ENCODE measurements around the gene TNXB. TPM values are rescaled to one million over a fixed set of nuclear protein-coding genes. Genes with fewer than 3 reads are reported as not detected.
"Not testable (repeated sequence)": the region's sequence is repeated elsewhere in the genome, so short reads cannot be mapped to it uniquely, and the experiment has no call there.

TNXB gene
- total and polyA plus RNA-seq, 7 experiments from 2014 or later = 0.43 to 17.2 (median 12.5) TPM; not detected in 1

GRCh38 chr6:32102255-32102654 lies 6.9 kb downstream of the TNXB start:
- no peaks in the 10 kb centered on the region for H3K36me3 ChIP-seq (ENCODE audit: control insufficient read depth in 2 of 3, insufficient read depth in 3 of 3, low read length in 3 of 3)
- Mint-ChIP-seq H3K27ac (no peak overlapping the region), H3K4me1 (peaks cover 0 to 8% (median 4%) of the 10 kb centered on the region in 7 donors), H3K36me3 (no peaks in the 10 kb centered on the region), H3K27me3 (peaks cover 15 to 50% (median 22%) of the 10 kb centered on the region in 5 donors), H3K9me3 (peaks cover 0 to 3% (median 0%) of the 10 kb centered on the region in 11 donors), H3K4me3 (no peak overlapping the region)
- H3K27ac ChIP-seq (ENCODE audit: low read depth, low read length) = no peak overlapping the region
- H3K4me1 ChIP-seq (ENCODE audit: control insufficient read depth in 2 of 2, insufficient read depth in 2 of 2, low read length in 2 of 2) = no peaks in the 10 kb centered on the region
- H3K9me3 ChIP-seq (ENCODE audit: control insufficient read depth in 2 of 3, low read length in 3 of 3) = no peaks in the 10 kb centered on the region
- no peak for ATAC-seq
- ChIA-PET CTCF (interaction anchor here (0.7 kb wide), 1 partner anchor 313 kb away, joined by 3 read pairs; no protein-coding TSS in a partner anchor), POLR2A (no interaction called here)
- DNase-seq = no peak
- H3K27me3 ChIP-seq (ENCODE audit: control insufficient read depth in 2 of 2, insufficient read depth in 2 of 2, low read length in 2 of 2) = no peaks in the 10 kb centered on the region
- no peak overlapping the region for H3K4me3 ChIP-seq (ENCODE audit: low read length)
- intact Hi-C loops (cut with micrococcal nuclease) = no loop called here

GRCh38 chr6:32100251-32100650 lies 8.9 kb downstream of the TNXB start:
- H3K36me3 Mint-ChIP-seq; H3K27ac ChIP-seq (ENCODE audit: low read depth, low read length); H3K27me3 ChIP-seq (ENCODE audit: control insufficient read depth in 2 of 2, insufficient read depth in 2 of 2, low read length in 2 of 2); H3K4me1 ChIP-seq (ENCODE audit: control insufficient read depth in 2 of 2, insufficient read depth in 2 of 2, low read length in 2 of 2); H3K27ac Mint-ChIP-seq; H3K9me3 ChIP-seq (ENCODE audit: control insufficient read depth in 2 of 3, low read length in 3 of 3); H3K4me1 Mint-ChIP-seq; DNase-seq; ATAC-seq; H3K4me3 Mint-ChIP-seq; H3K9me3 Mint-ChIP-seq; intact Hi-C loops (cut with micrococcal nuclease); H3K36me3 ChIP-seq (ENCODE audit: control insufficient read depth in 2 of 3, insufficient read depth in 3 of 3, low read length in 3 of 3); H3K4me3 ChIP-seq (ENCODE audit: low read length); CTCF ChIA-PET: not testable (repeated sequence)
- POLR2A ChIA-PET = interaction anchor here (1.1 kb wide), 1 partner anchor 141 kb away, joined by 4 read pairs; the partner anchor contains the start of gene SKIC2
- peaks cover 15 to 53% (median 32%) of the 10 kb centered on the region in 5 donors for H3K27me3 Mint-ChIP-seq

- CTCF ChIA-PET = no interaction called here
Measured at GRCh38 chr6:32097364-32097763, 11.8 kb downstream of the TNXB start.

GRCh38 chr6:32096394-32097258 lies 12.5 kb downstream of the TNXB start:
- H3K27me3 Mint-ChIP-seq = peaks cover 19 to 57% (median 52%) of the 10 kb centered on the region in 5 donors
- ATAC-seq (peak; percentile 16), DNase-seq (no peak)
- H3K27me3 ChIP-seq (ENCODE audit: control insufficient read depth in 2 of 2, insufficient read depth in 2 of 2, low read length in 2 of 2) = peaks cover 0 to 5% of the 10 kb centered on the region in 2 donors
- peaks cover 0 to 7% of the 10 kb centered on the region in 2 donors for H3K4me1 ChIP-seq (ENCODE audit: control insufficient read depth in 2 of 2, insufficient read depth in 2 of 2, low read length in 2 of 2)
- CTCF ChIA-PET = no interaction called here
- no peak overlapping the region for H3K4me3 ChIP-seq (ENCODE audit: low read length)
- no peaks in the 10 kb centered on the region for H3K36me3 ChIP-seq (ENCODE audit: control insufficient read depth in 2 of 3, insufficient read depth in 3 of 3, low read length in 3 of 3)
- POLR2A ChIA-PET = no interaction called here
- peak overlapping the region in 6 of 10 donors; percentile 21 to 70 (median 52) for H3K4me3 Mint-ChIP-seq
- H3K27ac ChIP-seq (ENCODE audit: low read depth, low read length) = no peak overlapping the region
- peaks cover 0 to 5% (median 4%) of the 10 kb centered on the region in 5 donors for H3K36me3 Mint-ChIP-seq
- H3K4me1 Mint-ChIP-seq = peaks cover 0 to 3% (median 0%) of the 10 kb centered on the region in 7 donors
- intact Hi-C loops (cut with micrococcal nuclease) = no loop called here
- H3K27ac Mint-ChIP-seq = no peak overlapping the region
- peaks cover 0 to 3% (median 0%) of the 10 kb centered on the region in 11 donors for H3K9me3 Mint-ChIP-seq
- H3K9me3 ChIP-seq (ENCODE audit: control insufficient read depth in 2 of 3, low read length in 3 of 3) = no peaks in the 10 kb centered on the region

More at GRCh38 chr6:32097364-32097763, 11.8 kb downstream of the TNXB start:
- no peaks in the 10 kb centered on the region for H3K36me3 ChIP-seq (ENCODE audit: control insufficient read depth in 2 of 3, insufficient read depth in 3 of 3, low read length in 3 of 3)
- POLR2A ChIA-PET = no interaction called here
- peaks cover 0 to 5% of the 10 kb centered on the region in 2 donors for H3K27me3 ChIP-seq (ENCODE audit: control insufficient read depth in 2 of 2, insufficient read depth in 2 of 2, low read length in 2 of 2)
- H3K4me3 Mint-ChIP-seq = peak overlapping the region in 2 of 10 donors; percentile 51 to 70
- H3K27ac ChIP-seq (ENCODE audit: low read depth, low read length) = no peak overlapping the region
- no peak overlapping the region for H3K27ac Mint-ChIP-seq
- ATAC-seq (no peak), DNase-seq (no peak)
- H3K4me1 ChIP-seq (ENCODE audit: control insufficient read depth in 2 of 2, insufficient read depth in 2 of 2, low read length in 2 of 2) = peaks cover 0 to 7% of the 10 kb centered on the region in 2 donors
- peaks cover 0 to 3% (median 0%) of the 10 kb centered on the region in 7 donors for H3K4me1 Mint-ChIP-seq
- H3K9me3 ChIP-seq (ENCODE audit: control insufficient read depth in 2 of 3, low read length in 3 of 3) = no peaks in the 10 kb centered on the region
- H3K9me3 Mint-ChIP-seq = peaks cover 0 to 3% (median 0%) of the 10 kb centered on the region in 11 donors
- peaks cover 19 to 54% (median 48%) of the 10 kb centered on the region in 5 donors for H3K27me3 Mint-ChIP-seq
- no peak overlapping the region for H3K4me3 ChIP-seq (ENCODE audit: low read length)
- H3K36me3 Mint-ChIP-seq = peaks cover 0 to 5% (median under 1%) of the 10 kb centered on the region in 5 donors
- intact Hi-C loops (cut with micrococcal nuclease) = no loop called here

GRCh38 chr6:32096087-32096393 lies 13.1 kb downstream of the TNXB start:
- Mint-ChIP-seq H3K36me3 (peaks cover 0 to 5% (median 4%) of the 10 kb centered on the region in 5 donors), H3K27me3 (peaks cover 19 to 57% (median 50%) of the 10 kb centered on the region in 5 donors), H3K9me3 (peaks cover 0 to 3% (median 0%) of the 10 kb centered on the region in 11 donors), H3K4me1 (peaks cover 0 to 3% (median 0%) of the 10 kb centered on the region in 7 donors), H3K27ac (no peak overlapping the region), H3K4me3 (peak overlapping the region in 7 of 10 donors; percentile 4 to 70 (median 59))
- Histone ChIP-seq H3K27me3 (ENCODE audit: control insufficient read depth in 2 of 2, insufficient read depth in 2 of 2, low read length in 2 of 2) (peaks cover 0 to 5% of the 10 kb centered on the region in 2 donors), H3K4me3 (ENCODE audit: low read length) (no peak overlapping the region), H3K36me3 (ENCODE audit: control insufficient read depth in 2 of 3, insufficient read depth in 3 of 3, low read length in 3 of 3) (no peaks in the 10 kb centered on the region), H3K27ac (ENCODE audit: low read depth, low read length) (no peak overlapping the region), H3K9me3 (ENCODE audit: control insufficient read depth in 2 of 3, low read length in 3 of 3) (no peaks in the 10 kb centered on the region), H3K4me1 (ENCODE audit: control insufficient read depth in 2 of 2, insufficient read depth in 2 of 2, low read length in 2 of 2) (peaks cover 0 to 7% of the 10 kb centered on the region in 2 donors)
- DNase-seq (no peak), ATAC-seq (no peak)
- intact Hi-C loops (cut with micrococcal nuclease) = no loop called here
- POLR2A ChIA-PET = no interaction called here
- CTCF ChIA-PET = no interaction called here

GRCh38 chr6:32095338-32096086 lies 13.6 kb downstream of the TNXB start:
- no peaks in the 10 kb centered on the region for H3K9me3 ChIP-seq (ENCODE audit: control insufficient read depth in 2 of 3, low read length in 3 of 3)
- H3K4me1 ChIP-seq (ENCODE audit: control insufficient read depth in 2 of 2, insufficient read depth in 2 of 2, low read length in 2 of 2) = peaks cover 0 to 7% of the 10 kb centered on the region in 2 donors
- H3K27me3 ChIP-seq (ENCODE audit: control insufficient read depth in 2 of 2, insufficient read depth in 2 of 2, low read length in 2 of 2) = peaks cover 0 to 5% of the 10 kb centered on the region in 2 donors
- H3K9me3 Mint-ChIP-seq = peaks cover 0 to 3% (median 0%) of the 10 kb centered on the region in 11 donors
- peak overlapping the region in 6 of 10 donors; percentile 4 to 70 (median 59) for H3K4me3 Mint-ChIP-seq
- POLR2A ChIA-PET = no interaction called here
- intact Hi-C loops (cut with micrococcal nuclease) = no loop called here
- CTCF ChIA-PET = no interaction called here
- DNase-seq = no peak
- no peaks in the 10 kb centered on the region for H3K36me3 ChIP-seq (ENCODE audit: control insufficient read depth in 2 of 3, insufficient read depth in 3 of 3, low read length in 3 of 3)
- H3K27ac Mint-ChIP-seq = no peak overlapping the region
- no peak overlapping the region for H3K4me3 ChIP-seq (ENCODE audit: low read length)
- peaks cover 19 to 62% (median 50%) of the 10 kb centered on the region in 5 donors for H3K27me3 Mint-ChIP-seq
- peaks cover 0 to 5% (median 4%) of the 10 kb centered on the region in 5 donors for H3K36me3 Mint-ChIP-seq
- H3K27ac ChIP-seq (ENCODE audit: low read depth, low read length) = no peak overlapping the region
- H3K4me1 Mint-ChIP-seq = peaks cover 0 to 3% (median 0%) of the 10 kb centered on the region in 7 donors
- ATAC-seq = no peak

Data from naive thymus-derived CD4-positive, alpha-beta T cell (primary cell).